HG03457 (cell line): ENCODE results near the gene MYLK3.

Experiments
- ATAC-seq: cut with Tn5 transposase; IDR thresholded peaks from one replicate; pipeline ENCODE4 v1.9.1; 2021; ENCODE audit warnings: moderate number of reproducible peaks; ENCODE audit not compliant: unreplicated experiment

The MYLK3 gene

GRCh38 chr16:46728806-46729205 lies 19.3 kb downstream of the MYLK3 start:
- no peak for ATAC-seq

- ATAC-seq = no peak
Measured at GRCh38 chr16:46727630-46728029, 20.5 kb downstream of the MYLK3 start.

GRCh38 chr16:46727184-46727583 lies 21.0 kb downstream of the MYLK3 start:
- no peak for ATAC-seq

GRCh38 chr16:46721885-46722284 lies 26.3 kb downstream of the MYLK3 start:
- no peak for ATAC-seq

GRCh38 chr16:46720619-46721018 lies 27.5 kb downstream of the MYLK3 start:
- ATAC-seq = no peak

GRCh38 chr16:46719528-46719927 lies 28.6 kb downstream of the MYLK3 start:
- ATAC-seq = no peak

- ATAC-seq = no peak
Measured at GRCh38 chr16:46718214-46718613, 29.9 kb downstream of the MYLK3 start.

- ATAC-seq = no peak
Measured at GRCh38 chr16:46717692-46718091, 30.5 kb downstream of the MYLK3 start.

- no peak for ATAC-seq
Measured at GRCh38 chr16:46715769-46716305, 32.3 kb downstream of the MYLK3 start.

GRCh38 chr16:46714797-46715591 lies 33.1 kb downstream of the MYLK3 start:
- ATAC-seq = no peak

GRCh38 chr16:46713634-46714033 lies 34.5 kb downstream of the MYLK3 start:
- no peak for ATAC-seq

GRCh38 chr16:46712911-46713310 lies 35.2 kb downstream of the MYLK3 start:
- no peak for ATAC-seq

- ATAC-seq = no peak
Measured at GRCh38 chr16:46711106-46712058, 36.8 kb downstream of the MYLK3 start.

GRCh38 chr16:46709469-46710005 lies 38.6 kb downstream of the MYLK3 start:
- no peak for ATAC-seq

GRCh38 chr16:46706642-46707041 lies 41.5 kb downstream of the MYLK3 start:
- no peak for ATAC-seq

GRCh38 chr16:46702030-46702429 lies 46.1 kb downstream of the MYLK3 start:
- no peak for ATAC-seq

GRCh38 chr16:46701615-46702014 lies 46.5 kb downstream of the MYLK3 start:
- no peak for ATAC-seq

- no peak for ATAC-seq
Measured at GRCh38 chr16:46700048-46700447, 48.1 kb downstream of the MYLK3 start.

GRCh38 chr16:46696957-46697356 lies 51.2 kb downstream of the MYLK3 start:
- no peak for ATAC-seq

- ATAC-seq = no peak
Measured at GRCh38 chr16:46695937-46696336, 52.2 kb downstream of the MYLK3 start.

GRCh38 chr16:46693598-46693997 lies 54.5 kb downstream of the MYLK3 start:
- no peak for ATAC-seq
